Activated T-cell treated with anti-CD3 and anti-CD28 coated beads, Interleukin-2, amount 50 U/mL, for 24 hours (primary cell): Measurements from ENCODE around the gene NCK1.
"Not testable (repeated sequence)": the region's sequence is repeated elsewhere in the genome, so short reads cannot be mapped to it uniquely, and the experiment has no call there.

ENCODE experiments used
- DNase-seq: peaks from one replicate; pipeline ENCODE4 v3.0.0-alpha.2; 2020
- H3K27ac Mint-ChIP-seq: 2 replicates; pipeline ENCODE4 v1.8.0; 2020; ENCODE audit warnings: mild to moderate bottlenecking, mixed read lengths
- H3K27me3 Mint-ChIP-seq: 2 replicates; pipeline ENCODE4 v1.8.0; 2020; ENCODE audit warnings: mixed read lengths
- H3K36me3 Mint-ChIP-seq: 2 replicates; pipeline ENCODE4 v1.8.0; 2020; ENCODE audit warnings: low read depth, mixed read lengths
- H3K4me1 Mint-ChIP-seq: 2 replicates; pipeline ENCODE4 v1.8.0; 2020; ENCODE audit warnings: low read depth, mixed read lengths
- H3K4me3 Mint-ChIP-seq: 2 replicates; pipeline ENCODE4 v1.8.0; 2020; ENCODE audit warnings: mild to moderate bottlenecking, moderate library complexity, mixed read lengths
- H3K9me3 Mint-ChIP-seq: 2 replicates; pipeline ENCODE4 v1.8.0; 2020; ENCODE audit warnings: mixed read lengths

Gene NCK1

GRCh38 chr3:136840252-136840651 lies 21.8 kb upstream of the NCK1 start:
- no peak for DNase-seq
- no peaks in the 10 kb centered on the region for H3K9me3 Mint-ChIP-seq
- peaks cover 18% of the 10 kb centered on the region for H3K4me1 Mint-ChIP-seq
- no peaks in the 10 kb centered on the region for H3K27me3 Mint-ChIP-seq
- peaks cover 30% of the 10 kb centered on the region for H3K36me3 Mint-ChIP-seq
- H3K4me3 Mint-ChIP-seq, result no peak overlapping the region
- no peak overlapping the region for H3K27ac Mint-ChIP-seq

DNA sequence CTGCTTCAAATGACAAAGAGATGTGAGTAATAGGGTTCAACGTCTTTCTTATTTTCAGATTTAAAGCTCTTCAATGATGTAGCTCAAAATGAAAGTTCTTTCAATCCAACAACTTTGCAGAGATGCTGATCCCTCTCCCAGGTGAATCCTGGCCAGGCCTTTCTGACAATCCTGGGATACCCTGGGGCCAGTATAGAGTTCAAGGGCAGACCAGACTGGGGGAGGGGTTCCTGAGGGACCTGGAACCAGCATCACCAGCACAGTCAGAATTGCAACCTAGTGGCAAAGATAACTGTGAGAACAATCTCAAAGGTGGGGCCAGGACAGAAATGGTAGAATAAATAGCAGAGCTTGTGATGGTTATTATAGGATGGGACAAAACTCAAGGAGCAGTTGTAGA lies 19.7 kb upstream of the NCK1 start:
- no peak overlapping the region for H3K4me3 Mint-ChIP-seq
- H3K9me3 Mint-ChIP-seq, result no peaks in the 10 kb centered on the region
- peaks cover 46% of the 10 kb centered on the region for H3K36me3 Mint-ChIP-seq
- no peak for DNase-seq
- no peak overlapping the region for H3K27ac Mint-ChIP-seq
- peaks cover 18% of the 10 kb centered on the region for H3K4me1 Mint-ChIP-seq
- no peaks in the 10 kb centered on the region for H3K27me3 Mint-ChIP-seq

- H3K36me3 Mint-ChIP-seq, result peaks cover 44% of the 10 kb centered on the region
- no peaks in the 10 kb centered on the region for H3K9me3 Mint-ChIP-seq
- H3K27me3 Mint-ChIP-seq, result no peaks in the 10 kb centered on the region
- H3K27ac Mint-ChIP-seq, result no peak overlapping the region
- no peak overlapping the region for H3K4me3 Mint-ChIP-seq
- peaks cover 3% of the 10 kb centered on the region for H3K4me1 Mint-ChIP-seq
- DNase-seq, result no peak
Observed at GRCh38 chr3:136844724-136845123, 17.3 kb upstream of the NCK1 start.

DNA sequence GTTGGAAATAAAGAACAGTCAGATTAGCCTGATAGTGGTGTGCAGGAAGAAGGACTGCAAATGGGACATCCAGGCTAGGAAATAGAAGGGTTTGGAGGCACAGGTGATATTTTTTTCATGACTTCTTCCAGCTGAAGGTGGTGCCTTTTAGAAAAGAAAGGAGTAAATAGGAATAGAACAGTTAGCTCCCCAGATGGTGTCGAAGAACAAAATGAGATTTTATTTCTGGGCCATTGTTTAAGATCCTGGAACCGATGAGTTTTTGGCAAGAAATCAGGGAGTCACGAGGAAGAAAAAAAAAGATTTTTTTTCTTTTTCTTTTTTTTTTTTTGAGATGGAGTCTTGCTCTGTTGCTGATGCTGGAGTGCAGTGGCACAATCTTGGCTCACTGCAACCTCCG lies 9.8 kb upstream of the NCK1 start:
- DNase-seq, result no peak
- H3K4me3 Mint-ChIP-seq, result no peak overlapping the region
- no peak overlapping the region for H3K27ac Mint-ChIP-seq
- no peaks in the 10 kb centered on the region for H3K27me3 Mint-ChIP-seq
- peaks cover 4% of the 10 kb centered on the region for H3K9me3 Mint-ChIP-seq
- peaks cover 2% of the 10 kb centered on the region for H3K4me1 Mint-ChIP-seq
- peaks cover 40% of the 10 kb centered on the region for H3K36me3 Mint-ChIP-seq

GRCh38 chr3:136856665-136857064 lies 5.3 kb upstream of the NCK1 start:
- no peak for DNase-seq
- H3K4me1 Mint-ChIP-seq, result peaks cover 25% of the 10 kb centered on the region
- H3K9me3 Mint-ChIP-seq, result peaks cover 5% of the 10 kb centered on the region
- H3K27me3 Mint-ChIP-seq, result no peaks in the 10 kb centered on the region
- H3K4me3 Mint-ChIP-seq, result no peak overlapping the region
- H3K36me3 Mint-ChIP-seq, result peaks cover 45% of the 10 kb centered on the region
- H3K27ac Mint-ChIP-seq, result no peak overlapping the region

- Mint-ChIP-seq H3K9me3 (peaks cover 5% of the 10 kb centered on the region), H3K36me3 (peaks cover 55% of the 10 kb centered on the region), H3K4me3 (no peak overlapping the region), H3K4me1 (peaks cover 29% of the 10 kb centered on the region), H3K27me3 (no peaks in the 10 kb centered on the region), H3K27ac (no peak overlapping the region)
- DNase-seq, result no peak
Observed at GRCh38 chr3:136858381-136858780, 3.6 kb upstream of the NCK1 start.

- peaks cover 39% of the 10 kb centered on the region for H3K4me1 Mint-ChIP-seq
Observed at GRCh38 chr3:136860541-136860940, 1.5 kb upstream of the NCK1 start.

DNA sequence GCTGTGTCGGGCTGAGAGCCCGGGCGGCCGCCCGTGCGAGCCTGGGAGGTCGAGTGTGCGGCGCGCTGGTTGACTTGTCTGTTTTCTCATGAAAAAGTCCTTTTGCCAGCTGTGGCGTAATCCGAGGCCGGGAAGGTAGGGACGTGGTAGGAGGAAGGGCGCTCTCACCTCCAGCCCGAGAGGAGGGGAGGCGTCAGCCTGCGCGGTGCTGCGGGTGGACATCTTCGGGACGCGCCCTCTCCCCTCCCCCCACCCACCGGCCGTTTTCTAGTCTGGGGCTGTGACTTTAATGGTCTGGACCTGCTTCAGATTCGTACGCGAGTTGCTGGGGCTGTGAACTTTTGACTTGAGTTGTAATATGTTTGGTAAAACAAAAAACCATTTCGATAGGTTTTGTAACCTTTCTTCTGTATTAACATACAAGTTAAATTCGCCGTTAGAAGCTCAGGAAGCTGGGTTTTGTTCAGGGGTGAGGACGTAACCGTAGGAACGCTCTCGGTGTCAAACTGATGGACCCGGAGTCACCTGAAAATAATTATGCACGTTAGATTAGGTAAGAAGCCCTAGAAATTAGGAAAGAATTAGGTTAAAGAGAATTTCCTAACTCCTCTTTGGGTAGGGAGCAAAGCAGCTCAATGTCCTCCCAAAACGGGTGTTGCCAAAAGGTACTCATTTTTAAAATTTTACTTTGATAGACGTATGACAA lies 762 bp downstream of the NCK1 start:
- peak overlapping the region; percentile 95 for H3K27ac Mint-ChIP-seq
- peaks cover 57% of the 10 kb centered on the region for H3K36me3 Mint-ChIP-seq
- no peaks in the 10 kb centered on the region for H3K9me3 Mint-ChIP-seq
- no peaks in the 10 kb centered on the region for H3K27me3 Mint-ChIP-seq
- peak overlapping the region; percentile 86 for H3K4me3 Mint-ChIP-seq
- peaks cover 56% of the 10 kb centered on the region for H3K4me1 Mint-ChIP-seq
- DNase-seq, result no peak

More at GRCh38 chr3:136860541-136860940, 1.5 kb upstream of the NCK1 start:
- Mint-ChIP-seq H3K4me3 (peak overlapping the region; percentile 86), H3K27me3 (no peaks in the 10 kb centered on the region), H3K36me3 (peaks cover 55% of the 10 kb centered on the region), H3K27ac (peak overlapping the region; percentile 95), H3K9me3 (peaks cover 5% of the 10 kb centered on the region)
- DNase-seq, result no peak

DNA sequence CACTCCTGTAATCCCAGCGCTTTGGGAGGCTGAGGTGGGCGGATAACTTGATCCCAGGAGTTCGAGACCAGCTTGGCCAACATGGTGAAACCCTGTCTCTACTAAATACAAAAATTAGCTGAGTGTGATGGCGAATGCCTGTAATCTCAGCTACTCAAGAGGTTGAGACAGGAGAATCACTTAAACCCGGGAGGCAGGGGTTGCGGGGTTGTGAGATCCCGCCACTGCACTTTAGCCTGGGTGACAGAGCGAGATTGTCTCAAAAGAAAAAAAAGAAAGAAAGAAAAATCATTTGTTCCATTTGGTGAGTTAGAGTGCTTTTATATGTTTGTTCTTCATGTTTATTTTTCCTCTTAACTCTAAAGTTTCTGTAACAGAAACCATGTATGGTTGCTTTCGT lies 7.3 kb downstream of the NCK1 start:
- peaks cover 63% of the 10 kb centered on the region for H3K4me1 Mint-ChIP-seq
- H3K4me3 Mint-ChIP-seq, result no peak overlapping the region
- peaks cover 82% of the 10 kb centered on the region for H3K36me3 Mint-ChIP-seq
- peaks cover 13% of the 10 kb centered on the region for H3K9me3 Mint-ChIP-seq
- no peak overlapping the region for H3K27ac Mint-ChIP-seq
- no peaks in the 10 kb centered on the region for H3K27me3 Mint-ChIP-seq
- no peak for DNase-seq

GRCh38 chr3:136872258-136872657 lies 10.2 kb downstream of the NCK1 start:
- not testable (repeated sequence) for DNase-seq, H3K27ac Mint-ChIP-seq, H3K27me3 Mint-ChIP-seq, H3K4me3 Mint-ChIP-seq
- Mint-ChIP-seq H3K4me1 (peaks cover 56% of the 10 kb centered on the region), H3K36me3 (peaks cover 74% of the 10 kb centered on the region), H3K9me3 (peaks cover 13% of the 10 kb centered on the region)

DNA sequence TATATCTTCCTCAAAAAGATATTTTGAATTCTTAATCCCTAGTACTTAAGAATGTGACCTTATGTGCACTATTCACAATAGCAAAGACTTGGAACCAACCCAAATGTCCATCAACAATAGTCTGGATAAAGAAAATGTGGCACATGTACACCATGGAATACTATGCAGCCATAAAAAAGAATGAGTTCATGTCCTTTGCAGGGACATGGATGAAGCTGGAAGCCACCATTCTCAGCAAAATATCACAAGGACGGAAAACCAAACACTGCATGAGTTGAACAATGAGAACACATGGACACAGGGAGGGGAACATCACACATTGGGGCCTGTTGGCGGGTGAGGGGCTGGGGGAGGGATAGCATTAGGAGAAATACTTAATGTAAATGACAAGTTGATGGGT lies 17.5 kb downstream of the NCK1 start:
- H3K36me3 Mint-ChIP-seq, result peaks cover 32% of the 10 kb centered on the region
- DNase-seq, H3K27me3 Mint-ChIP-seq, H3K4me3 Mint-ChIP-seq, H3K9me3 Mint-ChIP-seq, H3K27ac Mint-ChIP-seq: not testable (repeated sequence)
- H3K4me1 Mint-ChIP-seq, result peaks cover 57% of the 10 kb centered on the region

DNA sequence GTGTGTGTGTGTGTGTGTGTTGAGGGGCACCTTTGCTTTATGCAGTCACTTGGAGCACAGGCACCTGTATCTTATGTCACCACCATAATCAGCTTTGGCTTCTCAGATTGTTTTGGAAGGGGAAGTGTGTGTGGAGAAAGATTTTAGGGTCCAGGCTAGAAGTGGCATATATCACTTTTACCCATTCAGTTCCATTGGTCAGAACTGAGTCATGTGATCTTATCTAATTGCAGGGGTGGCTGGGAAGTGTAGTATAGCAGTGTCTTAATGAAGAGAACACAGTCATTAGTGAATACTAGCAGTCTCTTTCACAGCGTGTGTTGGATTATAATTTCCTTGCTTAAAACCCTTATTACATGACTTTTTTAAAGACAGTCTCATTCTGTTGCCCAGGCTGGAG lies 20.6 kb downstream of the NCK1 start:
- Mint-ChIP-seq H3K4me3 (no peak overlapping the region), H3K4me1 (peaks cover 67% of the 10 kb centered on the region), H3K9me3 (peaks cover 6% of the 10 kb centered on the region), H3K27ac (peak overlapping the region; percentile 32), H3K36me3 (peaks cover 28% of the 10 kb centered on the region), H3K27me3 (no peaks in the 10 kb centered on the region)
- DNase-seq, result no peak

DNA sequence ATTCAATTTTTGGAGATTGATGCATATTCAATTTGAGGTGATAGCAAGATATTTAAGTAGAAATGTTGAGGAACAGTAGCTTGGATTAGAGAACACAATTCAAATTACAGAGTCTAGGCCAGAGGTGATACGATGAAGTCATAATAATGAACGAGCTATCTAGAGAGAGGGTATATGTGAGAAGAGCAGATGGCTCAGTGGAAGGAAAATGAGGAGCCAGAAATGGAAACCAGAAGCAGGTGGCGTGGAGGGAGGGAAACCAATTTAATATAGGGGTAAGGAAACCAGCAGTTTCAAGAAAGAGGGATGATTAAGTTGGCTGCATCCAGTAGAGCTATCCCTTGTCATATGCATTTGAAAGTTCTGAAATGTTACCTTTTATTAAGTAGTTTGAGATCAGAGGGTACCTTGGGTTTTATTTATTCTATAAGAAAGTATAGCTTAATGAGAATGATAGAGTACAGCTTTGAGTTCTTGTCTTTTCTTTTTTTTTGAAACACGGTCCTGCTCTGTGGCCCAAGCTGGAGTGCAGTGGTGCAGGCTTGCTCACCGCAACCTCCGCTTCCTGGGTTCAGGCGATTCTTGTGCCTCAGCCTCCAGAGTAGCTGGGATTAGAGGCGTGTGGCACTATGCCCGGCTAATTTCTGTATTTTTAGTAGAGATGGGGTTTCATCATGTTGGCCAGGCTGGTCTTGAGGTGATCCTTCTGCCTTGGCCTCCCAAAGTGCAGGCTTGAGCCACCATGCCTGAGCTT lies 22.1 kb downstream of the NCK1 start:
- H3K27ac Mint-ChIP-seq, result peak overlapping the region; percentile 73
- H3K9me3 Mint-ChIP-seq, result no peaks in the 10 kb centered on the region
- peaks cover 21% of the 10 kb centered on the region for H3K36me3 Mint-ChIP-seq
- DNase-seq, result no peak
- H3K27me3 Mint-ChIP-seq, result no peaks in the 10 kb centered on the region
- H3K4me3 Mint-ChIP-seq, result no peak overlapping the region
- peaks cover 73% of the 10 kb centered on the region for H3K4me1 Mint-ChIP-seq

DNA sequence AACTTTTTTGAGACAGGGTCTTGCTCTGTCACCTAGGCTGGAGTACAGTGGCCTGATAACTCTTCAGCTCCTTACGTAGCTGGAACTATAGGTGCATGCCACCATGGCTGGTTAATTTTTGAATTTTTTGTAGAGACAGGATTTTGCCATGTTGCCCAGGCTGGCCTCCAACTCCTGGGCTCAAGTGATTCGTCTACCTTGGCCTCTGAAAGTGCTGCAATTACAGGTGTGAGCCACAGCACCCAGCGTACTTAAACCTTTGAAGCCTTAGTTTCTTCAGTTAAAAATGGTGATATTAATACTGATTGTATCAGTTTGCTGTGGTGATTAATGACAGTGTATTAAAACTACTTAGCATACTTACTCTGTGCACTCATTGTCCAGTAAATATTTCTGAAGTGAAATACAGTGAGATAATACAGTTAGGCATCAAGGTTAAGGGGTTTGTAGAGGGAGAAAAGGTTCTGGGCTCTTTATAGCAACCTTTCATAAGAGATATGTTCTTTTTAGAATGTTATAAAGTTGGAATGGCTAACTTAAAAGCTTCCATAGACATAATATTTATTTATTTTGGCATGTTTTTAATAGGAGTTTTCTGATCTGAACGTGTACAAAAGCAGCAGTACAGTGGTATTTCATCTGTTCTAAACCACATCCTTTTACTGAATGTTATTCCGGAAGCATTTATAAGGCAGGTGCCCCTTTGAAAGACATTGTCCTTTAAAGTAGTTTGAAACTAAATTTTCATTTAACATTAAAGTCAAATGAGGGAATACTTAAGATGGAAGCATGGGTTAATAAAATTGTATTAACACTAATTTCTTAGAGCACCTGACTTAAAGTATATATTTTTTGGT lies 23.6 kb downstream of the NCK1 start:
- no peak for DNase-seq
- Mint-ChIP-seq H3K27ac (peak overlapping the region; percentile 83), H3K36me3 (peaks cover 28% of the 10 kb centered on the region), H3K4me1 (peaks cover 75% of the 10 kb centered on the region), H3K4me3 (peak overlapping the region; percentile 38), H3K9me3 (no peaks in the 10 kb centered on the region), H3K27me3 (no peaks in the 10 kb centered on the region)
